K562 (cell line): ENCODE measurements around the gene DHRS4L2. TPM values are rescaled to one million over a fixed set of nuclear protein-coding genes. Genes with fewer than 3 reads are reported as not detected.
"Not testable (repeated sequence)": the region's sequence is repeated elsewhere in the genome, so short reads cannot be mapped to it uniquely, and the experiment has no call there.

Source experiments
- ATAC-seq: fragments of 200-7000 bp; cut with Tn5 transposase; 3 replicates; pipeline ENCODE4 v1.9.1; 2020; ENCODE audit warnings: moderate library complexity
- BruUV-seq: library from RNA; stranded (reverse); fragments of 400-500 nt; replicated peaks from 2 replicates; lab custom pipeline; 2021; lab: Mats Ljungman, UMichigan
- CTCF ChIA-PET: fragments of 300-600 bp; formaldehyde crosslinking; extraction: SDS; loops from one replicate; lab custom pipeline; 2021; ENCODE audit warnings: low intra/inter-chr PET ratio; lab: Yijun Ruan, JAX
- POLR2A ChIA-PET: fragments of 300-600, 350-650 bp; sonication (Branson Sonifier 250); formaldehyde crosslinking; extraction: SDS; loops from one replicate; lab custom pipeline; 2021; ENCODE audit warnings: antibody characterized with exemption, inconsistent platforms; lab: Yijun Ruan, JAX
- DNase-seq, 4 experiments: peaks; one replicate each; pipeline versions ENCODE4 v3.0.0 to v3.0.0-alpha.2; 2011 to 2018; ENCODE audit warnings: low spot score in 3 of 4, mixed read lengths in 3 of 4; ENCODE audit errors: extremely low read depth in 1 of 4
- FAIRE-seq: peaks from 2 replicates; lab custom pipeline; 2011; peaks lifted over from hg19 to GRCh38; lab: Jason Lieb, UNC
- H2AFZ ChIP-seq: 2 replicates; pipeline ENCODE4 v1.6.0; 2011; ENCODE audit warnings: low read depth, low read length, control low read depth, inconsistent platforms
- H3K27ac ChIP-seq: fragments of 200-600 bp; 3 replicates; pipeline ENCODE4 v1.8.0; 2011; ENCODE audit warnings: low read depth, mild to moderate bottlenecking, control low read depth, inconsistent platforms, low read length, moderate library complexity, mixed read lengths; ENCODE audit errors: extremely low read depth
- H3K27me3 ChIP-seq, 2 experiments: fragments of 300-600 bp in 1 of 2; 2 replicates in 1 of 2; 3 replicates in 1 of 2; pipeline versions ENCODE4 v1.6.0 to v1.8.0; 2011; ENCODE audit warnings: inconsistent platforms in 2 of 2, low read length in 2 of 2, mild to moderate bottlenecking in 1 of 2, mixed read lengths in 1 of 2, moderate library complexity in 1 of 2; ENCODE audit not compliant: control insufficient read depth in 2 of 2, insufficient read depth in 2 of 2
- H3K36me3 ChIP-seq: fragments of 300-600 bp; 3 replicates; pipeline ENCODE4 v1.8.0; 2011; ENCODE audit warnings: mild to moderate bottlenecking, low read length, inconsistent platforms; ENCODE audit not compliant: control insufficient read depth, insufficient read depth
- H3K4me1 ChIP-seq, 2 experiments: fragments of 200-600 bp in 1 of 2; replicated peaks in 1 of 2; 2 replicates in 1 of 2; 3 replicates in 1 of 2; pipeline versions ENCODE4 v1.5.1 to v1.8.0; 2011; ENCODE audit warnings: inconsistent platforms in 2 of 2, low read length in 2 of 2, mild to moderate bottlenecking in 1 of 2, mixed read lengths in 1 of 2, moderate library complexity in 1 of 2; ENCODE audit not compliant: control insufficient read depth in 2 of 2, insufficient read depth in 2 of 2
- H3K4me2 ChIP-seq: 2 replicates; pipeline ENCODE4 v1.6.1; 2011; ENCODE audit warnings: low read length, control low read depth, inconsistent platforms, mixed read lengths; ENCODE audit not compliant: insufficient read depth
- H3K4me3 ChIP-seq: fragments of 200-600 bp; sonication (generic), shearing (Covaris generic); 2 replicates; pipeline ENCODE4 v1.5.1; 2016; ENCODE audit warnings: control low read depth, inconsistent platforms
- H3K79me2 ChIP-seq: fragments of 200-600 bp; 3 replicates; pipeline ENCODE4 v1.8.0; 2011; ENCODE audit warnings: low read length, inconsistent platforms; ENCODE audit not compliant: control insufficient read depth, insufficient read depth
- H3K9ac ChIP-seq, 2 experiments: 2 replicates each; pipeline versions ENCODE4 v1.6.0 to v1.6.1; 2011; ENCODE audit warnings: low read depth in 2 of 2, low read length in 2 of 2, control low read depth in 1 of 2, inconsistent platforms in 1 of 2, mild to moderate bottlenecking in 1 of 2, mixed read lengths in 1 of 2; ENCODE audit not compliant: insufficient read depth in 1 of 2
- H3K9me1 ChIP-seq: one replicate; pipeline ENCODE4 v1.6.0; 2011; ENCODE audit warnings: inconsistent platforms, mild to moderate bottlenecking, low read length, moderate library complexity; ENCODE audit not compliant: control insufficient read depth, insufficient read depth
- H3K9me3 ChIP-seq: replicated peaks from 2 replicates; pipeline ENCODE4 v1.5.1; 2011; ENCODE audit warnings: low read depth, low read length, inconsistent platforms; ENCODE audit not compliant: control insufficient read depth, insufficient read depth
- H4K20me1 ChIP-seq: replicated peaks from 2 replicates; pipeline ENCODE4 v1.6.1; 2011; ENCODE audit warnings: low read length, inconsistent platforms, mixed read lengths; ENCODE audit not compliant: control insufficient read depth, insufficient read depth
- PHF8 ChIP-seq: fragments of 200-600 bp; sonication (generic); IDR thresholded peaks from 2 replicates; pipeline ENCODE4 v1.6.1; 2012; ENCODE audit warnings: mixed run types, mild to moderate bottlenecking, inconsistent platforms, low read length, moderate library complexity, borderline replicate concordance
- POLR2G ChIP-seq: fragments of 200-400 bp; formaldehyde crosslinking; IDR thresholded peaks from 2 replicates; pipeline ENCODE4 v1.6.1; 2017; ENCODE audit warnings: low read depth, mild to moderate bottlenecking, antibody characterized with exemption, low read length, moderate library complexity
- RBFOX2 ChIP-seq: fragments of 200-400 bp; formaldehyde crosslinking; IDR thresholded peaks from 2 replicates; pipeline ENCODE4 v1.6.1; 2017; ENCODE audit warnings: low read depth, mild to moderate bottlenecking, low read length, moderate library complexity
- WGBS: fragments of 100-300 bp; shearing (Covaris generic); methylation state at CpG from one replicate; pipeline ENCODE4 v1.1.6; 2016; ENCODE audit warnings: low coverage, mixed read lengths; ENCODE audit not compliant: insufficient coverage; ENCODE audit errors: missing lambda C conversion rate; 5-methylcytosine and 5-hydroxymethylcytosine counted together
- in situ Hi-C: fragments of 300-500 bp; cut with MboI; formaldehyde crosslinking; loops from 4 replicates; pipeline ENCODE4 v1.15.0; 2018; ENCODE audit warnings: inconsistent platforms, mixed read lengths
- intact Hi-C: fragments of 100-400 bp; cut with micrococcal nuclease; formaldehyde crosslinking; loops from 2 replicates; pipeline ENCODE4 v1.14.2; 2022
- polyA plus RNA-seq, 8 experiments: library from polyadenylated mRNA; depleted of rRNA in 4 of 8; stranded (reverse) in 5 of 8; unstranded in 3 of 8; fragments of >200 nt; fragmentation: Nextera tagmentation in 2 of 8; fragmentation: Illumina TruSeq in 1 of 8; extraction: Ambion mirVana in 2 of 8; extraction: Trizol in 1 of 8; gene quantifications; 2 replicates each; pipeline versions ENCODE4 v1.2.1 to v1.2.3, GENCODE V29; 2011 to 2014; ENCODE audit warnings: inconsistent platforms in 1 of 8, missing spikeins in 1 of 8
- total RNA-seq, 7 experiments: library from RNA; depleted of rRNA in 6 of 7; stranded (reverse); fragments of >200 nt in 6 of 7; fragmentation: Illumina TruSeq in 2 of 7; extraction: Trizol in 2 of 7; gene quantifications; 2 replicates each; pipeline versions ENCODE4 v1.2.1 to v1.2.3, GENCODE V29; 2011 to 2021; ENCODE audit warnings: low replicate concordance in 1 of 7

Gene DHRS4L2
- total and polyA plus RNA-seq, 9 of the 15 experiments (the other 6 are each of a cell fraction or from before 2014, with no cell fraction given) = 2.3 to 13.7 (median 8.1) TPM

DNA sequence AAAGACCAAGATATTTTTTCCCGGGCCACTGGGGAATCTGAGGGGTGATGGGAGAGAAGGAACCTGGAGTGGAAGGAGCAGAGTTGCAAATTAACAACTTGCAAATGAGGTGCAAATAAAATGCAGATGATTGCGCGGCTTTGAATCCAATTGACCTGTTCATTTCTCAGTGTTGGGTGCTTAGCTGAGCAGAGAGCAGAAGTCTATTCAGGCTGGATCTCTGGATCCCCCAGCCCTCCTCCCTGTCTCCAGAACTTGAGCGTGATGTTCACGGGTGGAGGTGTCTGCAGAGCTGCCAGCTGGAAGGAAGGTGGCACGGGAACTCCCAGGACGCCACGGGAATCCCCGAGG lies 19.6 kb upstream of the DHRS4L2 start:
- H3K9me3 ChIP-seq, H3K4me1 ChIP-seq, H3K4me2 ChIP-seq, H4K20me1 ChIP-seq, H3K27ac ChIP-seq, H3K9ac ChIP-seq, FAIRE-seq, H3K79me2 ChIP-seq, H3K4me3 ChIP-seq, ATAC-seq, H3K9me1 ChIP-seq, BruUV-seq, in situ Hi-C loops, DNase-seq, H3K36me3 ChIP-seq, POLR2A ChIA-PET, CTCF ChIA-PET, intact Hi-C loops, H3K27me3 ChIP-seq, H2AFZ ChIP-seq: not testable (repeated sequence)
- no CpG with 5 or more reads among the region's 9 CpGs for WGBS

DNA sequence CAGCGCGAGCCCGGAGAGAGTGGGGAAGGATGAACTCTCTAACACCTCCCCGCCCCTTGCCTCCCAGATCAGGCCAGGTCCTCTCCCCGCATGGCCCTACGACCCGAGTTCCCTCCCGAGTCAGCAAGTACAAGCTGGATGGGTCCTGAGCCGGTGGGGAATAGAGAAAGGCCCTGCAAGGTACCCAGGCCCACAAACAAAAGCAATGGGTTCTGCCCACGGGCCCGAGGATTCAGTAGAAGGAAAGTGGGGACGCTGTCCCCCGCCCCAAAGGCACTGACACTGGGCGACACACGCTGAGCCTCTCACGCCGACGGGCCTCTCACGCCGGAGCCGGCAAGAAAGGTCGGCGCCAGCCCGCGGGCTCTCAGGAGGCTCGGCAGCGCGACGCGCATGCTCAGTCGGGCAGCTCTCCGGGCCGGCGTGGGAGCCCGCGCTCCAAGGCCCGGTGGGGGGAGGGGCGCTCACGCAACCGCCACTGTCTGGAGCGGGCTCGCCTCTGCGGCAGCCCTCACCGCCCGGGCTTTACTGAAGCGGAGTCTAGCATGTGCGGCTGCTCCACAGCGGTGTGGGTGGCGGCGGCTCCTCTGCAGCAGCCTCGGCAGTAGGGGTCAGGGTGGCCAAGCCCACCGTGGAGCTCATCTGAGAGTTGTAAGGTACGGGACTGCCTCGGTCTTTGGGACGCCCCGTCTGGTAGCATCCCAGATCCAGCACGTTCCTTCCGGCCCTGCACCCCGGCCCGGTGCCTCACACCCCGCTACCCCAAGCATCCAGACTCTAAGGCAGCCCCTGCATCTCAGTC lies 19.0 kb upstream of the DHRS4L2 start:
- in situ Hi-C loops = not testable (repeated sequence)

DNA sequence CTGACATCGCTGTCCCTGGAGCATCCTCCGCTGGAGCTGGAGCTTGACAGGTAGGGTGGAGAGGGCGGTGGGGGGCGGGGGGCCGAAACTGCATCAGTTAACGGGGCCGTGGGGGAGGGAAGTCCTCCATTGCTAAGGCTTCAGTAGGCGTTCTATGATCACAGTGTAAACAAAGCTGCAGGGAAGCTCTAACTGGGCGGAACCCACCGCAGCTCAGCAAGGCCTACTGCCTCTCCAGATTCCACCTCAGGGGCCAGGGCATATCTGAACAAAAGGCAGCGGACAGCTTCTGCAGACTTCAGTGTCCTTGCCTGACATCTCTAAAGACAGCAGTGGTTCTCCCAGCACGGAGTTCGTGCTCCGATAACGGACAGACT lies 18.5 kb upstream of the DHRS4L2 start:
- FAIRE-seq = peak; percentile 54
- peak; percentile 41 for ATAC-seq
- H3K4me2 ChIP-seq, in situ Hi-C loops, H3K36me3 ChIP-seq, POLR2A ChIA-PET, H3K27ac ChIP-seq, intact Hi-C loops, H3K4me3 ChIP-seq, H4K20me1 ChIP-seq, H3K4me1 ChIP-seq, BruUV-seq, H3K9ac ChIP-seq, H3K79me2 ChIP-seq, CTCF ChIA-PET, DNase-seq, H3K9me3 ChIP-seq, H2AFZ ChIP-seq, H3K9me1 ChIP-seq, H3K27me3 ChIP-seq: not testable (repeated sequence)
- WGBS = no CpG with 5 or more reads among the region's 15 CpGs

More for the DNA sequence above, 19.0 kb upstream of the DHRS4L2 start:
- H3K4me2 ChIP-seq, H3K9me3 ChIP-seq, BruUV-seq, H3K9me1 ChIP-seq, H3K27me3 ChIP-seq, CTCF ChIA-PET, H3K36me3 ChIP-seq, intact Hi-C loops, H3K27ac ChIP-seq, H4K20me1 ChIP-seq, H3K4me3 ChIP-seq, H3K79me2 ChIP-seq, H3K4me1 ChIP-seq, POLR2A ChIA-PET: not testable (repeated sequence)
- H3K9ac ChIP-seq = 0 out of 4 replicates have a peak overlapping the region, but pooled peaks of 1 of the 2 experiments have one; percentile 43
- TF ChIP-seq PHF8 (peak; percentile 14; the same call in 1 of the 2 replicates), POLR2G (peak; percentile 59), RBFOX2 (peak; percentile 59)
- 0% methylated on average over 5 of the region's 61 CpGs for WGBS
- FAIRE-seq (peak; percentile 65), ATAC-seq (peak; percentile 96), DNase-seq (peak in 1 of 4 experiments; percentile 19)
- 0 out of 2 replicates have a peak overlapping the region, but pooled peaks have one; percentile 51 for H2AFZ ChIP-seq
